Measurements from ENCODE around the gene MRPL40.
"Not testable (repeated sequence)": the region's sequence is repeated elsewhere in the genome, so short reads cannot be mapped to it uniquely, and the experiment has no call there.

MRPL40 gene

DNA sequence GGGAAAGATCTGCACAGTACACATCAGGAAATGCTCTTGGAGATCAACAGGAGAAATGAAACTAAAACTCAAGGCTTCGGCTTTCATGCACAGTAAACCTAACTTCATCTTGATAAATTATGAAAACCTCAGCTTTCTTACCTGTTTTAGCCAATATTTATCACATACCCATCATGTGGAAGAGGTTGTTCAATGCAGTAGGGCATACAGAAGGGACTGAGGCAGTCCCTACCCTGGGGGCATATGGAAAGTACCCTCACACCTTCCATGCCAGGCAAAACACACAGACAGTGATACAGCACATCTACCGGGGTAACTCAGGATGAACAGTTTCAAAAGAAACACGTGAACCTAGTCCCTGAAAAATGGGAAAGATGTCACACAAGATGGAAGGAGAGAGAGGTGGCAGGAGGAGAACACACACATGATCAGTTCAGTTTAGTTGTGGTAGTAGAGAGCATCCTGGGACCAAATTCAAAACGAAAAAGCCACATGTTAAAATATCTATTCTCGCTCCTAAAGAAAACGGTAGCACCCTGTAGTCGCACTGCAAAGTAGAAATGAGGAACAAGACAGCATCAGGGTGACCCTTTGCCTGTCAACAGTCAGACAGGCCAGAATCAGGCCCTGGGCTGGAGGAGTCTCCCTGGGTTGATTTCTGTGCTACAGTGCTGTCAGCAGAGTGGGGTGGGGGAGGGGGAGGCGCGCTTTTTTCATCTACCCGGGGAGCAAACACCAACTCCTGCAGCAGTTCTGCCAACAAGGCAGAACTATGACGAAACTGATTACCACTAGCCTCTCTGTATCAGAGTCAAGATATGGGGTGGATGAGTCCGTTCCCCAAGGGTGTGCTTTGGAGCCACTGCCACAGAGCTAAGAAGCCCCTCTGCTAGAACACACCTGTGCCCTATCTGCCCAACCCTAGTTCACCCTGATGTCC, 2.1 kb upstream of the MRPL40 start:
- Mint-ChIP-seq H3K4me3 (peak overlapping the region; percentile 93), H3K27ac (peak overlapping the region; percentile 64), H3K27me3 (ENCODE audit: low read depth, poor library complexity) (no peaks in the 10 kb centered on the region), H3K4me1 (peaks cover 37% of the 10 kb centered on the region), H3K36me3 (ENCODE audit: low read depth) (peaks cover 29% of the 10 kb centered on the region), H3K9me3 (no peaks in the 10 kb centered on the region)
- TF ChIP-seq CTCF (IDR thresholded peaks at IDR 0.05), result no peak
- peak; percentile 34 for DNase-seq

- peaks cover 34% of the 10 kb centered on the region for H3K36me3 Mint-ChIP-seq (ENCODE audit: low read depth)
- DNase-seq, result no peak
- H3K9me3 Mint-ChIP-seq, result no peaks in the 10 kb centered on the region
- H3K4me3 Mint-ChIP-seq, result peak overlapping the region; percentile 93
- TF ChIP-seq CTCF (IDR thresholded peaks at IDR 0.05), result peak; percentile 28
- H3K4me1 Mint-ChIP-seq, result peaks cover 38% of the 10 kb centered on the region
- peak overlapping the region; percentile 64 for H3K27ac Mint-ChIP-seq
- H3K27me3 Mint-ChIP-seq (ENCODE audit: low read depth, poor library complexity), result no peaks in the 10 kb centered on the region
Measured at GRCh38 chr22:19430890-19431541, 1.3 kb upstream of the MRPL40 start.

DNA sequence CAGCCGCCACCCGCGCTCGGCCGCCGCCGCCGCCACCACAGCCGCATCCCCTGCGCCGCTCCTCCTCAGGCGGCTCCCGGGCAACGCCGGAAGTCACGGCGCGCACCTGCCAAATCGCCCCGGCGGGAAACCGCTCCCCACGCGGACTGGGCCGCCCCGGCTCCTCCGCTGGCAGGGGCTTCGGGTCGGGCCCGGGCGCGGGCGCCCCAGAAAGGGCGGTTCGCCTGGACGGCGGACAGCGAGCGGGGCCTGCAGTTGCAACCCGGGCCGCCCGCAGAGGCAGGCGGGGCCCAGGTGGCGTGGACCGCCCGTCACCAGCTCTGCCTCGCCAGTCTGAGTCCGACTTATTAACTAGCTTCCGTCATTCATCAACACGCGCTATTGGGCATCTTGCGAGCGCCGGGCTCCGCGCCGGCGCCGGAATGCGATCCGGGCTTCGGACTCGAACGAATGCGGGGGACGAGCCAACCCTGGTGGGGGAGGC, 654 bp upstream of the MRPL40 start, which contains the start of gene HIRA:
HIRA (minus strand) TSS at position 85 of the 484 bp plus-strand sequence. CDS start 257 bp downstream, outside the sequence.
- DNase-seq, result peak; percentile 90
- H3K4me3 Mint-ChIP-seq, result peak within 1 kb of the TSS; percentile 93
- TF ChIP-seq CTCF (IDR thresholded peaks at IDR 0.05), result no peak
- H3K27ac Mint-ChIP-seq, result peak within 1 kb of the TSS; percentile 98
- peaks cover 41% of the 10 kb centered on the region for H3K4me1 Mint-ChIP-seq
- peaks cover 30% of the 10 kb centered on the region for H3K36me3 Mint-ChIP-seq (ENCODE audit: low read depth)
- H3K9me3 Mint-ChIP-seq, result no peaks in the 10 kb centered on the region
- no peaks in the 10 kb centered on the region for H3K27me3 Mint-ChIP-seq (ENCODE audit: low read depth, poor library complexity)

DNA sequence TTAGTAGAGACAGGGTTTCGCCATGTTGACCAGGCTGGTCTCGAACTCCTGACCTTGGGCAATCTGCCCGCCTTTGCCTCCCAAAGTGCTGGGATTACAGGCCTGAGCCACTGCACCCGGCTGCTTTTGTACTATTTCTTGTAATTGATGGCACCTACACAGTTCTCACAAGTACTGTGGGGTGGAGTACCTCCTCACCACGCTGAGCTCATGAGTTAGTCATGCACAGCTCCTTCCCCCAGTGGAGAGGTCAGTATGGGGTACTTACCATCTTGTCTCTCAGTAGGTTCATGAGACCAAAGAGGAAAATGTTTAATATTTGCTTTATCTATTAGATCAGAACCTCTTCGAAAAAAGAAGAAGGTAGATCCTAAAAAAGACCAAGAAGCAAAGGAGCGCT, 2.1 kb downstream of the MRPL40 start:
- DNase-seq, result no peak
- no peak for TF ChIP-seq CTCF (IDR thresholded peaks at IDR 0.05)
- Mint-ChIP-seq H3K27me3 (ENCODE audit: low read depth, poor library complexity) (no peaks in the 10 kb centered on the region), H3K36me3 (ENCODE audit: low read depth) (peaks cover 24% of the 10 kb centered on the region), H3K9me3 (no peaks in the 10 kb centered on the region), H3K4me1 (peaks cover 48% of the 10 kb centered on the region), H3K4me3 (peak overlapping the region; percentile 93), H3K27ac (no peak overlapping the region)

GRCh38 chr22:19434829-19435580, 2.7 kb downstream of the MRPL40 start:
- H3K9me3 Mint-ChIP-seq, result no peaks in the 10 kb centered on the region
- TF ChIP-seq CTCF (IDR thresholded peaks at IDR 0.05), result no peak
- H3K4me3 Mint-ChIP-seq, result no peak overlapping the region
- peaks cover 42% of the 10 kb centered on the region for H3K4me1 Mint-ChIP-seq
- no peaks in the 10 kb centered on the region for H3K27me3 Mint-ChIP-seq (ENCODE audit: low read depth, poor library complexity)
- peaks cover 26% of the 10 kb centered on the region for H3K36me3 Mint-ChIP-seq (ENCODE audit: low read depth)
- H3K27ac Mint-ChIP-seq, result peak overlapping the region; percentile 39
- DNase-seq, result no peak

DNA sequence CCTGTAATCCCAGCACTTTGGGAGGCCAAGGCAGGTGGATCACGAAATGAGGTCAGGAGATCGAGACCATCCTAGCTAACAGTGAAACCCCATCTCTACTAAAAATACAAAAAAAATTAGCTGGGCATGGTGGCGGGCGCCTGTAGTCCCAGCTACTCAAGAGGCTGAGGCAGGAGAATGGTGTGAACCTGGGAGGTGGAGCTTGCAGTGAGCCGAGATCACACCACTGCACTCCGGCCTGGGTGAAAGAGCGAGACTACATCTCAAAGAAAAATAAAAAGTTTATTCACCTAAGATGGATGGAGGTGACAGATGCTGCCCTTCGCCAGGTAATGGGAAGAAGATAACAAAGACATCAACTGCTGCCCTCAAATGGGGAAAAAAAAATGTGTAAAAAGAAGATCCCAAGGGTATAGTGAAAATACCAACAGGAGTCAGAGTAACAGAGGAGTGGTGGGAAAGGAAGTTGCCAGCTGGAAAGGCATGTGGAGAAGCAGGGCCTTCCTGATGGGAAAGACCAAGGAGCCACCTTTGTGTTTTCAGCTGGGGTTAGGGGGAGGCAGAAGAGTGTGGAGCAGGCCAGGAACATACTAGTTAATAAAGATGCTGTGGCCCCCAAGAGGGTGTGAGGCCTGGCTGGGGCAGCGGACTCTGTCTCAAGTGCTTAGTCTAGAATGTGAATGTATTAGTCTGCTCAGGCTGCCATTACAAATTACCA, 4.3 kb downstream of the MRPL40 start:
- not testable (repeated sequence) for DNase-seq, H3K9me3 Mint-ChIP-seq
- H3K27ac Mint-ChIP-seq, result peak overlapping the region; percentile 80

More for the DNA sequence above, 4.3 kb downstream of the MRPL40 start:
- H3K4me1 Mint-ChIP-seq, result peaks cover 32% of the 10 kb centered on the region
- H3K36me3 Mint-ChIP-seq (ENCODE audit: low read depth), result peaks cover 40% of the 10 kb centered on the region
- not testable (repeated sequence) for H3K4me3 Mint-ChIP-seq; H3K27me3 Mint-ChIP-seq (ENCODE audit: low read depth, poor library complexity)

Measured in nephron progenitor cell (in vitro differentiated cells).